A673 (cell line): Measurements from ENCODE around the gene CAPNS2.

Source experiments
- CTCF ChIP-seq: fragments of 300-800, 200-600 bp; sonication (generic); conservative IDR thresholded peaks from 2 replicates; pipeline ENCODE4 v1.5.1; 2017; ENCODE audit warnings: low read depth, mild to moderate bottlenecking, antibody characterized with exemption, low read length, moderate library complexity, mixed read lengths
- EZH2 ChIP-seq: fragments of 200-600 bp; sonication (generic); IDR thresholded peaks from 2 replicates; pipeline ENCODE4 v1.6.1; 2017; ENCODE audit warnings: borderline replicate concordance, low read depth, mild to moderate bottlenecking, mixed read lengths, antibody characterized with exemption, low read length; ENCODE audit not compliant: poor library complexity, severe bottlenecking

- TF ChIP-seq EZH2 = no peak
- TF ChIP-seq CTCF = no peak
Observed at GRCh38 chr16:55540221-55540620, 26.3 kb upstream of the CAPNS2 start.
